HG02678 (cell line): ENCODE data around the gene JOSD2.

ENCODE experiments used
- ATAC-seq: cut with Tn5 transposase; IDR thresholded peaks from one replicate; pipeline ENCODE4 v1.9.1; 2021; ENCODE audit warnings: mild to moderate bottlenecking, moderate library complexity; ENCODE audit not compliant: unreplicated experiment

Gene JOSD2

GRCh38 chr19:50511069-50511822 lies at the start of gene JOSD2:
JOSD2 (minus strand) TSS chr19:50511191; CDS start chr19:50510431, 760 bp downstream.
- peak; percentile 88 for ATAC-seq

- no peak for ATAC-seq
These were observed 48.6 kb upstream of the JOSD2 start for GRCh38 chr19:50559636-50560035.

GRCh38 chr19:50558449-50558848 lies 47.5 kb upstream of the JOSD2 start:
- ATAC-seq: no peak

- no peak for ATAC-seq
These were observed 47.0 kb upstream of the JOSD2 start for GRCh38 chr19:50558039-50558438.

- ATAC-seq: no peak
These were observed 46.1 kb upstream of the JOSD2 start for GRCh38 chr19:50557009-50557613.

- no peak for ATAC-seq
These were observed 45.5 kb upstream of the JOSD2 start for GRCh38 chr19:50556282-50557008.

- no peak for ATAC-seq
These were observed 44.7 kb upstream of the JOSD2 start for GRCh38 chr19:50555450-50556281.

- ATAC-seq: no peak
These were observed 44.0 kb upstream of the JOSD2 start for GRCh38 chr19:50555033-50555432.

GRCh38 chr19:50554212-50554611 lies 43.2 kb upstream of the JOSD2 start:
- ATAC-seq: no peak

- no peak for ATAC-seq
These were observed 42.2 kb upstream of the JOSD2 start for GRCh38 chr19:50553134-50553703.

- no peak for ATAC-seq
These were observed 41.5 kb upstream of the JOSD2 start for GRCh38 chr19:50552540-50552939.

GRCh38 chr19:50551715-50552187 lies 40.8 kb upstream of the JOSD2 start:
- no peak for ATAC-seq

- no peak for ATAC-seq
These were observed 40.2 kb upstream of the JOSD2 start for GRCh38 chr19:50551034-50551714.

- ATAC-seq: no peak
These were observed 39.6 kb upstream of the JOSD2 start for GRCh38 chr19:50550594-50550966.

- ATAC-seq: no peak
These were observed 39.1 kb upstream of the JOSD2 start for GRCh38 chr19:50549927-50550593.

GRCh38 chr19:50549059-50549926 lies 38.3 kb upstream of the JOSD2 start:
- no peak for ATAC-seq

GRCh38 chr19:50548191-50549058 lies 37.4 kb upstream of the JOSD2 start:
- no peak for ATAC-seq
